Liver (tissue), 9 donors: ENCODE measurements around the gene MPPE1. TPM values are rescaled to one million over a fixed set of nuclear protein-coding genes. Genes with fewer than 3 reads are reported as not detected.

Experiments
- DNase-seq: peaks from one replicate; pipeline ENCODE4 v3.0.0-alpha.2; 2017; ENCODE audit warnings: low spot score
- H3K27ac ChIP-seq, 2 donors: one replicate each; pipeline ENCODE4 v1.7.0; 2013; ENCODE audit warnings: inconsistent platforms in 2 of 2, low read length in 2 of 2, control low read depth in 1 of 2, low read depth in 1 of 2, mild to moderate bottlenecking in 1 of 2
- H3K27me3 ChIP-seq, 4 donors: one replicate each; pipeline versions ENCODE4 v1.6.1 to v1.7.0; 2013; ENCODE audit warnings: low read length in 3 of 4, inconsistent platforms in 1 of 4, mild to moderate bottlenecking in 1 of 4, moderate library complexity in 1 of 4; ENCODE audit not compliant: control insufficient read depth in 4 of 4, insufficient read depth in 4 of 4
- H3K36me3 ChIP-seq, 4 donors: one replicate each; pipeline versions ENCODE4 v1.6.1 to v1.7.0; 2013; ENCODE audit warnings: low read length in 3 of 4, mild to moderate bottlenecking in 3 of 4, low read depth in 1 of 4, moderate library complexity in 1 of 4; ENCODE audit not compliant: control insufficient read depth in 4 of 4, insufficient read depth in 3 of 4
- H3K4me1 ChIP-seq, 4 donors: one replicate each; pipeline versions ENCODE4 v1.6.1 to v1.7.0; 2013; ENCODE audit warnings: low read length in 3 of 4, mild to moderate bottlenecking in 3 of 4, moderate library complexity in 1 of 4; ENCODE audit not compliant: control insufficient read depth in 4 of 4, insufficient read depth in 4 of 4
- H3K4me3 ChIP-seq, 3 donors: one replicate each; pipeline versions ENCODE4 v1.6.1 to v1.7.0; 2013; ENCODE audit warnings: low read length in 3 of 3, control low read depth in 1 of 3, low read depth in 1 of 3, mild to moderate bottlenecking in 1 of 3
- H3K9ac ChIP-seq, 2 donors: one replicate each; pipeline ENCODE4 v1.7.0; 2013; ENCODE audit warnings: low read length in 2 of 2, mild to moderate bottlenecking in 2 of 2, moderate library complexity in 2 of 2, control low read depth in 1 of 2, low read depth in 1 of 2
- H3K9me3 ChIP-seq, 4 donors: one replicate each; pipeline versions ENCODE4 v1.6.1 to v1.7.0; 2013; ENCODE audit warnings: low read length in 3 of 4; ENCODE audit not compliant: control insufficient read depth in 4 of 4
- ATF3 ChIP-seq: IDR thresholded peaks from 2 replicates; pipeline ENCODE4 v1.6.1; 2016; ENCODE audit warnings: antibody characterized with exemption
- CTCF ChIP-seq: fragments of 150-350 bp; IDR thresholded peaks from 2 replicates; pipeline ENCODE4 v1.5.1; 2017; ENCODE audit warnings: improper control_type of control experiment, low read depth, low read length; ENCODE audit not compliant: missing input control
- EGR1 ChIP-seq, 2 donors: IDR thresholded peaks; 2 replicates each; pipeline ENCODE4 v1.6.1; 2016 to 2018; ENCODE audit warnings: antibody characterized with exemption in 2 of 2, low read depth in 2 of 2
- FOXA1 ChIP-seq: IDR thresholded peaks from 2 replicates; pipeline ENCODE4 v1.6.1; 2016; ENCODE audit warnings: antibody characterized with exemption
- FOXA2 ChIP-seq: IDR thresholded peaks from 2 replicates; pipeline ENCODE4 v1.6.1; 2016; ENCODE audit warnings: antibody characterized with exemption
- GABPA ChIP-seq, 2 donors: IDR thresholded peaks in 1 of 2; conservative IDR thresholded peaks in 1 of 2; 2 replicates each; pipeline ENCODE4 v1.6.1; 2016; ENCODE audit warnings: antibody characterized with exemption in 2 of 2, mild to moderate bottlenecking in 1 of 2, moderate library complexity in 1 of 2
- HNF4A ChIP-seq, 2 donors: conservative IDR thresholded peaks; 2 replicates each; pipeline ENCODE4 v1.6.1; 2016; ENCODE audit warnings: antibody characterized with exemption in 2 of 2, mild to moderate bottlenecking in 2 of 2
- HNF4G ChIP-seq: IDR thresholded peaks from 2 replicates; pipeline ENCODE4 v1.6.1; 2016; ENCODE audit warnings: antibody characterized with exemption
- JUND ChIP-seq, 2 donors: IDR thresholded peaks; 2 replicates each; pipeline ENCODE4 v1.6.1; 2016; ENCODE audit warnings: antibody characterized with exemption in 2 of 2
- NR2F2 ChIP-seq: IDR thresholded peaks from 2 replicates; pipeline ENCODE4 v1.6.1; 2016; ENCODE audit warnings: antibody characterized with exemption
- RAD21 ChIP-seq, 2 donors: IDR thresholded peaks; 2 replicates each; pipeline ENCODE4 v1.6.1; 2016; ENCODE audit warnings: antibody characterized with exemption in 2 of 2, mild to moderate bottlenecking in 2 of 2
- REST ChIP-seq: IDR thresholded peaks from 2 replicates; pipeline ENCODE4 v1.6.1; 2016; ENCODE audit warnings: antibody characterized with exemption, mild to moderate bottlenecking
- RXRA ChIP-seq, 2 donors: IDR thresholded peaks; 2 replicates each; pipeline ENCODE4 v1.6.1; 2017 to 2018; ENCODE audit warnings: antibody characterized with exemption in 2 of 2, mild to moderate bottlenecking in 1 of 2
- SP1 ChIP-seq: IDR thresholded peaks from 2 replicates; pipeline ENCODE4 v1.6.1; 2018; ENCODE audit warnings: antibody characterized with exemption, mild to moderate bottlenecking
- TAF1 ChIP-seq: conservative IDR thresholded peaks from 2 replicates; pipeline ENCODE4 v1.6.1; 2016; ENCODE audit warnings: antibody characterized with exemption, mild to moderate bottlenecking
- YY1 ChIP-seq: IDR thresholded peaks from 2 replicates; pipeline ENCODE4 v1.6.1; 2016; ENCODE audit warnings: antibody characterized with exemption, mild to moderate bottlenecking
- ZBTB33 ChIP-seq: IDR thresholded peaks from 2 replicates; pipeline ENCODE4 v1.6.1; 2016; ENCODE audit warnings: antibody characterized with exemption
- WGBS: extraction: QIAGEN DNeasy Blood & Tissue Kit; methylation state at CpG from one replicate; pipeline ENCODE4 v1.1.7; 2013; 5-methylcytosine and 5-hydroxymethylcytosine counted together
- polyA plus RNA-seq, 2 donors: library from polyadenylated mRNA; stranded (reverse) in 1 of 2; unstranded in 1 of 2; fragments of 200-250 nt in 1 of 2; fragments of >200 nt in 1 of 2; fragmentation: Nextera tagmentation in 1 of 2; extraction: Ambion mirVana in 1 of 2; gene quantifications; one replicate each; pipeline versions ENCODE4 v1.2.1 to v1.2.3, GENCODE V29; 2013 to 2015
- total RNA-seq, 2 donors: library from RNA; depleted of rRNA; stranded (reverse); fragments of >200 nt; gene quantifications; one replicate each; pipeline ENCODE4 v1.2.3, GENCODE V29; 2014
- donor health status: healthy.
- donor health status: healthy.
- donor health status: healthy.
- donor health status: healthy.
- donor health status: healthy.

The MPPE1 gene
- total and polyA plus RNA-seq, 4 donors = 9.8 to 31.6 (median 26.1) TPM

GRCh38 chr18:11944786-11945185 is 36.7 kb upstream of the MPPE1 start:
- no peak overlapping the region for H3K27ac ChIP-seq
- H3K36me3 ChIP-seq = no peaks in the 10 kb centered on the region
- H3K9ac ChIP-seq = no peak overlapping the region
- no peak for DNase-seq
- H3K4me1 ChIP-seq = peaks cover 3 to 10% (median 7%) of the 10 kb centered on the region in 4 donors
- H3K27me3 ChIP-seq = no peaks in the 10 kb centered on the region
- 87% methylated on average over 5 of the region's 5 CpGs for WGBS
- H3K4me3 ChIP-seq = no peak overlapping the region
- no peaks in the 10 kb centered on the region for H3K9me3 ChIP-seq
- no peak for TF ChIP-seq TAF1
- no peak for TF ChIP-seq ZBTB33
- no peak for TF ChIP-seq REST
- TF ChIP-seq FOXA2 = no peak
- TF ChIP-seq JUND (IDR thresholded peaks at IDR 0.05) = no peak
- no peak for TF ChIP-seq HNF4G
- no peak for TF ChIP-seq HNF4A (conservative IDR thresholded peaks at IDR 0.05)
- TF ChIP-seq ATF3 = no peak
- no peak for TF ChIP-seq FOXA1
- no peak for TF ChIP-seq SP1
- TF ChIP-seq CTCF = no peak
- no peak for TF ChIP-seq RAD21 (IDR thresholded peaks at IDR 0.05)
- TF ChIP-seq RXRA (IDR thresholded peaks at IDR 0.05) = no peak

- Histone ChIP-seq H3K27me3 (no peaks in the 10 kb centered on the region), H3K36me3 (no peaks in the 10 kb centered on the region), H3K9ac (no peak overlapping the region), H3K4me1 (peaks cover 3 to 10% (median 7%) of the 10 kb centered on the region in 4 donors), H3K9me3 (no peaks in the 10 kb centered on the region), H3K27ac (no peak overlapping the region), H3K4me3 (no peak overlapping the region)
- no peak for TF ChIP-seq JUND (IDR thresholded peaks at IDR 0.05)
- no peak for TF ChIP-seq ZBTB33
- no peak for TF ChIP-seq EGR1 (IDR thresholded peaks at IDR 0.05; ENCODE audit: low read depth in 2 of 2)
- no peak for TF ChIP-seq HNF4A (conservative IDR thresholded peaks at IDR 0.05)
- no peak for TF ChIP-seq REST
- no peak for TF ChIP-seq GABPA (IDR thresholded peaks at IDR 0.05 in 1 of 2, conservative IDR thresholded peaks at IDR 0.05 in 1 of 2)
- TF ChIP-seq FOXA2 = no peak
- no peak for TF ChIP-seq ATF3
- no peak for TF ChIP-seq NR2F2
- no peak for TF ChIP-seq YY1
- 92% methylated on average over 4 of the region's 4 CpGs for WGBS
- DNase-seq = no peak
These were observed 36.1 kb upstream of the MPPE1 start for GRCh38 chr18:11944252-11944651.
